Endothelial cell of umbilical vein (primary cell): ENCODE results near the gene SLITRK3. TPM values are rescaled to one million over a fixed set of nuclear protein-coding genes. Genes with fewer than 3 reads are reported as not detected.

Source experiments
- Bru-seq: library from RNA; stranded (reverse); fragments of 400-500 nt; gene quantifications from one replicate; lab custom pipeline; 2021; lab: Mats Ljungman, UMichigan
- BruChase-seq, 2 experiments: library from RNA; stranded (reverse); fragments of 400-500 nt; gene quantifications; one replicate each; lab custom pipeline; 2021; lab: Mats Ljungman, UMichigan
- BruUV-seq: library from RNA; stranded (reverse); fragments of 400-500 nt; replicated peaks from 2 replicates; lab custom pipeline; 2021; lab: Mats Ljungman, UMichigan
- CTCF ChIA-PET: fragments of 300-600, 350-600 bp; sonication (Branson Sonifier 250); formaldehyde crosslinking; loops from one replicate; lab custom pipeline; 2021; ENCODE audit warnings: antibody characterized with exemption, inconsistent platforms; lab: Charles Lee
- POLR2A ChIA-PET: fragments of 300-600, 350-600 bp; sonication (Branson Sonifier 250); formaldehyde crosslinking; loops from one replicate; lab custom pipeline; 2021; ENCODE audit warnings: antibody characterized with exemption, inconsistent platforms; lab: Charles Lee
- DNase-seq: peaks from one replicate; pipeline ENCODE4 v3.0.0-alpha.2; 2011; ENCODE audit warnings: low read depth, low spot score
- FAIRE-seq: peaks from 2 replicates; lab custom pipeline; 2011; peaks lifted over from hg19 to GRCh38; lab: Jason Lieb, UNC
- H2AFZ ChIP-seq: 2 replicates; pipeline ENCODE4 v1.6.0; 2012; ENCODE audit warnings: low read depth, low read length, control low read depth, inconsistent platforms
- H3K27ac ChIP-seq: 2 replicates; pipeline ENCODE4 v1.5.1; 2011; ENCODE audit warnings: low read depth, mild to moderate bottlenecking, control low read depth, low read length, moderate library complexity; ENCODE audit not compliant: insufficient read depth
- H3K27me3 ChIP-seq, 2 experiments: 2 replicates each; pipeline versions ENCODE4 v1.6.0 to v1.6.1; 2011; ENCODE audit warnings: low read length in 2 of 2, mixed read lengths in 1 of 2; ENCODE audit not compliant: control insufficient read depth in 2 of 2, insufficient read depth in 2 of 2
- H3K36me3 ChIP-seq, 2 experiments: 2 replicates in 1 of 2; 3 replicates in 1 of 2; pipeline ENCODE4 v1.5.1; 2011; ENCODE audit warnings: low read length in 2 of 2, mild to moderate bottlenecking in 1 of 2, moderate library complexity in 1 of 2; ENCODE audit not compliant: control insufficient read depth in 2 of 2, insufficient read depth in 2 of 2; ENCODE audit errors: extremely low read depth in 1 of 2
- H3K4me1 ChIP-seq: 3 replicates; pipeline ENCODE4 v1.5.1; 2011; ENCODE audit warnings: mild to moderate bottlenecking, low read length; ENCODE audit not compliant: control insufficient read depth, insufficient read depth; ENCODE audit errors: extremely low read depth
- H3K4me2 ChIP-seq: 2 replicates; pipeline ENCODE4 v1.6.1; 2011; ENCODE audit warnings: low read length, control low read depth, mixed read lengths; ENCODE audit not compliant: insufficient read depth
- H3K4me3 ChIP-seq, 3 experiments: fragments of 200-600 bp in 1 of 3; sonication (generic), shearing (Covaris generic) in 1 of 3; replicated peaks in 1 of 3; 2 replicates each; pipeline ENCODE4 v1.5.1; 2011 to 2016; ENCODE audit warnings: control low read depth in 3 of 3, low read length in 3 of 3, mild to moderate bottlenecking in 2 of 3, inconsistent platforms in 1 of 3, low read depth in 1 of 3, moderate library complexity in 1 of 3; ENCODE audit not compliant: insufficient read depth in 1 of 3
- H3K79me2 ChIP-seq: 2 replicates; pipeline ENCODE4 v1.6.0; 2012; ENCODE audit warnings: low read length, inconsistent platforms; ENCODE audit not compliant: control insufficient read depth, insufficient read depth
- H3K9ac ChIP-seq: replicated peaks from 2 replicates; pipeline ENCODE3; 2011; ENCODE audit warnings: low read length, control low read depth; ENCODE audit not compliant: insufficient read depth; ENCODE audit errors: extremely low read depth
- H3K9me1 ChIP-seq: replicated peaks from 3 replicates; pipeline ENCODE4 v1.6.0; 2011; ENCODE audit warnings: mild to moderate bottlenecking, low read length; ENCODE audit not compliant: control insufficient read depth, insufficient read depth; ENCODE audit errors: extremely low read depth
- H3K9me3 ChIP-seq: replicated peaks from 2 replicates; pipeline ENCODE4 v1.5.1; 2012; ENCODE audit warnings: low read length, inconsistent platforms; ENCODE audit not compliant: control insufficient read depth, insufficient read depth
- H4K20me1 ChIP-seq: replicated peaks from 2 replicates; pipeline ENCODE3; 2011; ENCODE audit warnings: mild to moderate bottlenecking, low read length; ENCODE audit not compliant: control insufficient read depth, insufficient read depth; ENCODE audit errors: extremely low read depth
- CTCF ChIP-seq, 2 donors: IDR thresholded peaks; 1 replicate in 1 of 2; 2 replicates in 1 of 2; pipeline ENCODE4 v1.5.1; 2011; ENCODE audit warnings: low read length in 2 of 2, mild to moderate bottlenecking in 2 of 2, moderate library complexity in 2 of 2, control low read depth in 1 of 2, inconsistent platforms in 1 of 2, low read depth in 1 of 2; ENCODE audit not compliant: insufficient read depth in 1 of 2; ENCODE audit errors: extremely low read depth in 1 of 2
- EZH2 ChIP-seq: IDR thresholded peaks from 2 replicates; pipeline ENCODE4 v1.6.1; 2012; ENCODE audit warnings: borderline replicate concordance, low read depth, mild to moderate bottlenecking, moderate library complexity, low read length, inconsistent platforms; ENCODE audit not compliant: severe bottlenecking
- JUN ChIP-seq: IDR thresholded peaks from 2 replicates; pipeline ENCODE4 v1.6.1; 2011; ENCODE audit warnings: borderline replicate concordance, low read depth; ENCODE audit not compliant: insufficient read length, insufficient read depth
- POLR2AphosphoS5 ChIP-seq: IDR thresholded peaks from 2 replicates; pipeline ENCODE4 v1.6.1; 2012; ENCODE audit warnings: low read depth, mild to moderate bottlenecking, control low read depth, low read length, moderate library complexity; ENCODE audit not compliant: insufficient read depth
- dilution Hi-C: fragments of 300-500 bp; cut with MboI; formaldehyde crosslinking; loops from one replicate; pipeline ENCODE4 v1.15.0; 2019; ENCODE audit warnings: low sequenced_read_pairs; ENCODE audit not compliant: extremely low pct_ligation_motif_present
- intact Hi-C: fragments of 100-400 bp; cut with micrococcal nuclease; formaldehyde crosslinking; loops from one replicate; pipeline ENCODE4 v1.10.0; 2022
- long read RNA-seq: library from polyadenylated mRNA; stranded (forward); transcript quantifications from one replicate; pipeline ENCODE4 v2.0.0, GENCODE V29; 2021
- polyA minus RNA-seq, 3 experiments: library from RNA; depleted of rRNA, polyadenylated mRNA; stranded (reverse); fragments of >200 nt; gene quantifications; 1 replicate in 1 of 3; 2 replicates in 2 of 3; pipeline ENCODE4 v1.2.3, GENCODE V29; 2011
- polyA plus RNA-seq, 4 experiments: library from polyadenylated mRNA; depleted of rRNA in 3 of 4; stranded (reverse) in 3 of 4; unstranded in 1 of 4; fragments of >200 nt; gene quantifications; 2 replicates each; pipeline versions ENCODE4 v1.2.1 to v1.2.3, GENCODE V29; 2011 to 2012; ENCODE audit warnings: missing spikeins in 1 of 4
- total RNA-seq: library from RNA; stranded (reverse); gene quantifications from 2 replicates; pipeline ENCODE4 v1.2.3, GENCODE V29; 2021

SLITRK3 gene
- total RNA-seq, result not detected in 2 replicates
- not detected in 2 replicates for polyA plus RNA-seq
- not detected in 2 replicates for polyA plus RNA-seq (2011; cell fraction: cytosol; rRNA removed)
- polyA plus RNA-seq (2011; cell fraction: nucleus; rRNA removed), result not detected in 2 replicates
- polyA plus RNA-seq (2012), result not detected in 2 replicates
- not detected in 2 replicates for polyA minus RNA-seq
- not detected for polyA minus RNA-seq (2011; cell fraction: cytosol; rRNA and poly(A)+ RNA removed)
- polyA minus RNA-seq (2011; cell fraction: nucleus; rRNA and poly(A)+ RNA removed), result not detected in 2 replicates
- not detected for Bru-seq, nascent RNA
- BruChase-seq, experiment 1, labeled RNA remaining after a 6-hour chase, result not detected
- BruChase-seq, experiment 2, labeled RNA remaining after a 2-hour chase, result not detected
- long read RNA-seq, result 0 reads

GRCh38 chr3:165195640-165196576 is at the start of gene SLITRK3:
Gene SLITRK3 (minus strand): TSS chr3:165196384. CDS start chr3:165190830, 5,554 bp downstream.
- dilution Hi-C loops, result no loop called here
- H3K9ac ChIP-seq, result no peak within 1 kb of the TSS
- no peak within 1 kb of the TSS for H3K27ac ChIP-seq
- no peak for TF ChIP-seq POLR2AphosphoS5
- TF ChIP-seq EZH2, result peak; percentile 4
- intact Hi-C loops, result no loop called here
- POLR2A ChIA-PET, result no interaction called here
- H3K79me2 ChIP-seq, result no peaks in the 10 kb centered on the region
- no peaks in the 10 kb centered on the region for H3K36me3 ChIP-seq
- no TSS peak for BruUV-seq
- peaks cover 2% of the 10 kb centered on the region for H3K4me1 ChIP-seq
- H2AFZ ChIP-seq, result no peak within 1 kb of the TSS
- H3K4me3 ChIP-seq, result no peak within 1 kb of the TSS
- no peak for FAIRE-seq
- no peak for DNase-seq
- H3K27me3 ChIP-seq, result peaks cover 31 to 43% of the 10 kb centered on the region in 2 experiments
- H4K20me1 ChIP-seq, result no peaks in the 10 kb centered on the region
- CTCF ChIA-PET, result interaction anchor here (1.2 kb wide), 1 partner anchor 11 kb away, joined by 4 read pairs; no protein-coding TSS in a partner anchor
- no peaks in the 10 kb centered on the region for H3K9me3 ChIP-seq
- no peak within 1 kb of the TSS for H3K4me2 ChIP-seq
- no peaks in the 10 kb centered on the region for H3K9me1 ChIP-seq

- Histone ChIP-seq H3K9me1 (no peaks in the 10 kb centered on the region), H3K27me3 (no peaks in the 10 kb centered on the region), H3K4me1 (no peaks in the 10 kb centered on the region), H3K4me3 (no peak overlapping the region), H3K4me2 (no peak overlapping the region), H3K27ac (no peak overlapping the region), H3K9me3 (no peaks in the 10 kb centered on the region), H3K9ac (no peak overlapping the region), H3K79me2 (no peaks in the 10 kb centered on the region), H4K20me1 (no peaks in the 10 kb centered on the region), H3K36me3 (no peaks in the 10 kb centered on the region), H2AFZ (no peak overlapping the region)
- no peak for TF ChIP-seq CTCF (IDR thresholded peaks at IDR 0.05; ENCODE audit: extremely low read depth in 1 of 2, insufficient read depth in 1 of 2, low read depth in 1 of 2, low read length in 2 of 2)
- TF ChIP-seq JUN, result no peak
- TF ChIP-seq POLR2AphosphoS5, result no peak
- no TSS peak for BruUV-seq
- no peak for DNase-seq
- intact Hi-C loops (no loop called here), dilution Hi-C loops (no loop called here)
- ChIA-PET POLR2A (no interaction called here), CTCF (no interaction called here)
- no peak for FAIRE-seq
Measured at GRCh38 chr3:165243597-165243996, 47.4 kb upstream of the SLITRK3 start.
